ENCODE results near the gene CBX7.

DNA sequence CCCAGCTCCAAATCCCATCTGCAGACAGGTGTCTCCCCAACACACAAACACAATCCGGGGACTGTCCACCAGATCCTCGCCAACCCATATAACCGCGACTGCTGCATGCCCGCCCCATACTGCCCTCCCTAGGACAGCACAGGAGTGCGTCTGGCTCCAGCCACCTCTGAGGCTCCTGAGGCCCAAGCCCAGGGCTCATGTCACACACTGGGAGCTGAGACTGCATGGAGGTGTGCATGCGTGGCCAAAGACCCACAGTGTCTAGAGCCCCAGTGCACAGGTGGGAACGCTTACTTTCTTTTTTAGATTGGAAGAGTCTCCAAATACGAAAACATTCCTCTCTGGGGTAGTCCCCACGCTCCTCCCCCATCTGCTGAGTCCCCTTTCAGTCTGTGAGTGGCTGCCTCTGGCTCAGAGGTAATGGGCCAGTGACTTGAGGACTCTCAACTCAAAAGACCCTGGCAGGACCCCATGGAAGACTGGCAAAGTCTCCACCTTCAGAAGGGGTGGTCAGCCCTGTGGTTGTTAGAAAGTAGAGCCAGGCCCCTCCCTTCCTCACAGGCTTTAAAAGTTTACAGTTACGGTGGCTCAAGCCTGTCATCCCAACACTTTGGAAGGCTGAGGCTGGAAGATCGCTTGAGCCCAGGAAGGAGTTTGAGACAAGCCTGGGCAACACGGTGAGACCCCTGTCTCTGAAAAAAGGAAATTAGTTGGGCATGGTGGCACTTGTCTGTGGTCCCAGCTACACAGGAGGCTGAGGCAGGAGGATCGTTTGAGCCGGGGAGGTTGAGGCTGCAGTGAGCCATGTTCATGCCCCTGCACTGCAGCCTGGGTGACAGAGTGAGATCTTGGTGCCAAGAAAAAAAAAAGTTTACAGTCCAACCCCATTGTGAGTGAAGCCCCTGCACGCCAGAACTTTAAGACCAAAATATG, 2.3 kb downstream of the CBX7 start:
- no peak for TF ChIP-seq EZH2 (IDR thresholded peaks at IDR 0.05)
- no peak for TF ChIP-seq POLR2AphosphoS5 (IDR thresholded peaks at IDR 0.05; ENCODE audit: borderline replicate concordance, low read depth, low read length)
